HUES6 (cell line): Measurements from ENCODE around the gene ETNK2.
A peak's percentile ranks its signal among the peaks of the same experiment; 100 is the strongest.

Source experiments
- H3K27ac ChIP-seq: 2 replicates; pipeline ENCODE4 v1.7.0; 2013; ENCODE audit warnings: low read depth, mild to moderate bottlenecking, low read length, inconsistent platforms
- H3K27me3 ChIP-seq: 2 replicates; pipeline ENCODE4 v1.6.1; 2013; ENCODE audit warnings: low read length; ENCODE audit not compliant: control insufficient read depth, insufficient read depth
- H3K36me3 ChIP-seq: 2 replicates; pipeline ENCODE4 v1.6.1; 2013; ENCODE audit warnings: low read length; ENCODE audit not compliant: control insufficient read depth, insufficient read depth
- H3K4me1 ChIP-seq: 2 replicates; pipeline ENCODE4 v1.6.1; 2013; ENCODE audit warnings: low read length; ENCODE audit not compliant: control insufficient read depth, insufficient read depth
- H3K4me3 ChIP-seq: 2 replicates; pipeline ENCODE4 v1.5.1; 2013; ENCODE audit warnings: low read depth, low read length
- H3K9ac ChIP-seq: one replicate; pipeline ENCODE4 v1.6.1; 2013; ENCODE audit warnings: mild to moderate bottlenecking, low read length
- H3K9me3 ChIP-seq: 2 replicates; pipeline ENCODE4 v1.6.1; 2013; ENCODE audit warnings: low read depth, low read length; ENCODE audit not compliant: control insufficient read depth, insufficient read depth

The ETNK2 gene

DNA sequence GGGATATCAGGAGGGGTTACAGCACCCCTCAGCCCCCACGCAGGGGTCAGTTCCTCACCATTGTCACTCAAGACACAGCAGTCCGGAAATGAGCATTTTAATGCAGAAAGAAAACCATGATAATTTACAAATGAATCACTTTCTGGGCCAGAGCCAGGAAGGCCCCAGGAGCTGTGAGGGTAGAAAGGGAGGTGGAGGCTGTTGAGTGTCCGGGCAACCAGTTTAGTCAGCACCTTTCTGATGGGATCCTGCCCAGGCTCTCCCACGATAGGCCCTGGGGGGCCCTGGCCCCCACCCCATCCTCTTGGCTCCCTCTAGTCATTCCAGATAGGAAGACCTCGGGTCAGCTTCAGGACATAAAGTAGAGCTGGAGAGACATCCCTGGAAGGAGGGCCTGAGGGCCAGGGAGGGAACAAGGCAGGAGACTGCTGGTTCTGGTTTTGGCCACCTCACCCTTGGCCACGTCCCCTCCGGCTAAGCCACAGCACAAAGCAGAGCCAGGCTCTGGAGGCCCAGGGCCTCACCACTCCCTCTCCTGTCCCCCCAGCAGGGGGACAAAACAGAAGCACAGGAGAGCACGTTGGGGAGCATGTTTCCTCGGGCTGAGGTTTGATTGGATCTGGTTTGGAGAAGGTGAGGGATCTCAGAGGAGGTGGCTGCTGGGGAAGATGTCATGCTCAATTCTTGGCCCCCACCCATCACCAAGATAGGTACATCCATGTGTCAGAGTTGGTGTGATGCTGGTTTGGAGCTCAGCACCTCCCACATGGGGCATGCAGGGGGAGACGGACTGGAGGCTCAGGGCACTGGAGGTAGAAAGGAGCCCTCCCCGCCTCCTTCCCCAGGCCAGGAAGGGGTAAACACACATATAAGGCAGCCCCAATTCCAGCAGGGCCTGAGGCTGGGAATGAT, 20.6 kb downstream of the ETNK2 start:
- H3K27ac ChIP-seq, result no peak overlapping the region
- no peak overlapping the region for H3K4me3 ChIP-seq
- H3K9me3 ChIP-seq, result no peaks in the 10 kb centered on the region
- H3K36me3 ChIP-seq, result peaks cover 23% of the 10 kb centered on the region
- no peak overlapping the region for H3K9ac ChIP-seq
- H3K27me3 ChIP-seq, result no peaks in the 10 kb centered on the region
- H3K4me1 ChIP-seq, result peaks cover 20% of the 10 kb centered on the region

GRCh38 chr1:204130178-204130577, 21.7 kb downstream of the ETNK2 start:
- H3K4me3 ChIP-seq, result no peak overlapping the region
- H3K9ac ChIP-seq, result no peak overlapping the region
- H3K27me3 ChIP-seq, result no peaks in the 10 kb centered on the region
- peaks cover 20% of the 10 kb centered on the region for H3K4me1 ChIP-seq
- H3K9me3 ChIP-seq, result no peaks in the 10 kb centered on the region
- H3K27ac ChIP-seq, result no peak overlapping the region
- peaks cover 34% of the 10 kb centered on the region for H3K36me3 ChIP-seq

DNA sequence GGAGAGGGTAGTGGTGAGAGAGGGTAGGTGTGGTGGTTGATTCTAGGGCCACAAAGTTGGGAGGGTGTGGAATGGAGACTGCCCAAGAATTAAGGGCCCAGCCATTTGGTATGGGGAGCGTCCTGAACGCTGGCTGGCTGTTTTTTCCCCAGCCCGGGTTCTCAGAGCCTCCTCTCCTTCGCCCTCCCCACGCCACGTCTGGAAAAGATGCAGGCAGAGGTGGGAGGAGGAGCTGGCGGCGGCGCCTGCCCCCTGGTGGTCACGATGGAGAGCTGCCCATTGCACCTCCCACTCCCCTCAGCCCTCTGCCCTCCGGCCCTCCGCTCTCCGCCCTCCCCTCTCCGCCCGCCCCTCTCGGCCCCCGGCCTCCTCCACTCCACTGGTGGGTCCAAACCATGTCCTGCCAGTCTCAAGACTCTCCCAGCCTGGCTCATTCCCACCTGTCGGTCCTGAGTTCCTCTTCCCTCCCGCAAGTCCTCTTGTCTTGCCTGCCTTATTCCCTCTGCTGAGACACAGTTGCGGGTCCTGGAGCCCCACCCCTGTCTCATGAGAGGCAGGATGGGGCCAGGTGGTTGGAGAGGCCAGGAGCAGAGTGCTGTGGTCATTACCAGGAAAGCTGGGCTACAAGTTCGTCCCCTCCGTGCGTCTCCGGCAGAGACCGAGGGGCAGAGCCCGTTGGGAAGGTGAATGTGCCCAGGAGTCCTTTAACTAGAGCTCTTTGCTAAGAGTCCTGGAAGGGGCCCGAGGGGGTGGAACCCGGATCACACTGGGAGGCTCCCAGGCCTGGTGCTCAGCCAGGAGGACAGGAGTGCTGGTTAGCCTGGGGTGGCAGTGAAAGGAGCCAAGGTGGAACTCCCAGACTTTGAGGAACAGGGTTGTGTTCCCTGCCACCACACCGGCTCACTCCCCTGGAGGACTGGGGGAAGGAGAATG, 22.6 kb downstream of the ETNK2 start:
- no peak overlapping the region; the same call in 1 of the 2 replicates for H3K27ac ChIP-seq
- H3K9me3 ChIP-seq, result no peaks in the 10 kb centered on the region
- no peaks in the 10 kb centered on the region for H3K27me3 ChIP-seq
- H3K4me1 ChIP-seq, result peaks cover 20% of the 10 kb centered on the region
- H3K9ac ChIP-seq, result peak overlapping the region; percentile 34
- H3K36me3 ChIP-seq, result peaks cover 37% of the 10 kb centered on the region
- peak overlapping the region; percentile 56 for H3K4me3 ChIP-seq

DNA sequence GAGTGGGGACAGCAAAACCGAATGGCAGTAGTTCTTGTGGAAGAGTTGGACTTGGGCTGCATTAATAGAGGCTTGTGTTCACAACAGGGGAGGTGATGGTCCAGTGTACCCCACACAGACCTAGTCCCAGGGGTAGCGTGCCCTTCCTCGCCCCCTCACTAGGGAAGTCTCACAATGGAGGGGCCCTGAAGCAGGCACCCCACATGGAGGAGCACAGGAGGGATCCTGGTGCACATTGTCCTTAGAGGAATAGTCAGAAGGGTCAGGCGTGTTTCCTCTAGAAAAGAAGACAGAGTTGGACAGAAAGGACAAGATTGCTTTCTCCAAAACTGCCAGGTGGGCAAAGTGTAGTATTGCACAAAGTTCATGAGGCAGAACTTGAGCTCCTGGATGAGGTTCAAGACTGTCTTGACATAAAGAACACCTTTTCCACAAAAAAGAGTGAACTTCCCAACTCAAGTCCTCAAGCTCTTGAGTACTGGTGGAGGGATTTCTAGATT, 23.3 kb downstream of the ETNK2 start:
- Histone ChIP-seq H3K4me3 (no peak overlapping the region), H3K9me3 (no peaks in the 10 kb centered on the region), H3K36me3 (peaks cover 39% of the 10 kb centered on the region), H3K27ac (no peak overlapping the region; the same call in 1 of the 2 replicates), H3K9ac (no peak overlapping the region), H3K4me1 (peaks cover 20% of the 10 kb centered on the region), H3K27me3 (no peaks in the 10 kb centered on the region)

- Histone ChIP-seq H3K4me1 (peaks cover 20% of the 10 kb centered on the region), H3K4me3 (no peak overlapping the region), H3K27ac (no peak overlapping the region), H3K9ac (no peak overlapping the region), H3K27me3 (no peaks in the 10 kb centered on the region), H3K9me3 (no peaks in the 10 kb centered on the region), H3K36me3 (peaks cover 47% of the 10 kb centered on the region)
Observed at GRCh38 chr1:204127597-204128242, 24.1 kb downstream of the ETNK2 start.

GRCh38 chr1:204126956-204127355, 24.9 kb downstream of the ETNK2 start:
- peaks cover 54% of the 10 kb centered on the region for H3K36me3 ChIP-seq
- H3K4me1 ChIP-seq, result peaks cover 20% of the 10 kb centered on the region
- H3K9me3 ChIP-seq, result no peaks in the 10 kb centered on the region
- H3K9ac ChIP-seq, result no peak overlapping the region
- H3K27me3 ChIP-seq, result no peaks in the 10 kb centered on the region
- H3K4me3 ChIP-seq, result no peak overlapping the region
- no peak overlapping the region for H3K27ac ChIP-seq

DNA sequence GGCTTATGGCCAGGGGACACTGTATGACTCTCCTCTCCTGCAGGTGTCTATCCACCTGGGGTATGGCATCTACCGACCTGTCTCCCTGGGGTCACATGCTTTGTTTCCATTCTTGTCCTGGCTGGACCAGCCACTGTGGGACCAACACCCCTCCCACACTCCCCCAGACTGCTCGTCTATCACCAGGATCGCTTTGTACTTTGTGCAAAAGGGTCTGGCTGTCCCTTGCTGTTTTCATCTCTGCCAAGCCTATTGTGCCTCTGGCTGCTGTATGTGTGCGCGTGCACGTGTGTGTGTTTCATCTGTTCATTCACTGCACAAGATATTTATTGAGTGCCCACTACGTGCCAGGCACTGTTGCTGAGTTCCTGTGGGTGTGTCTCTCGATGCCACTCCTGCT, 25.5 kb downstream of the ETNK2 start:
- no peaks in the 10 kb centered on the region for H3K27me3 ChIP-seq
- peaks cover 60% of the 10 kb centered on the region for H3K36me3 ChIP-seq
- no peaks in the 10 kb centered on the region for H3K9me3 ChIP-seq
- H3K4me1 ChIP-seq, result peaks cover 20% of the 10 kb centered on the region
- no peak overlapping the region for H3K9ac ChIP-seq
- H3K27ac ChIP-seq, result no peak overlapping the region
- no peak overlapping the region for H3K4me3 ChIP-seq

DNA sequence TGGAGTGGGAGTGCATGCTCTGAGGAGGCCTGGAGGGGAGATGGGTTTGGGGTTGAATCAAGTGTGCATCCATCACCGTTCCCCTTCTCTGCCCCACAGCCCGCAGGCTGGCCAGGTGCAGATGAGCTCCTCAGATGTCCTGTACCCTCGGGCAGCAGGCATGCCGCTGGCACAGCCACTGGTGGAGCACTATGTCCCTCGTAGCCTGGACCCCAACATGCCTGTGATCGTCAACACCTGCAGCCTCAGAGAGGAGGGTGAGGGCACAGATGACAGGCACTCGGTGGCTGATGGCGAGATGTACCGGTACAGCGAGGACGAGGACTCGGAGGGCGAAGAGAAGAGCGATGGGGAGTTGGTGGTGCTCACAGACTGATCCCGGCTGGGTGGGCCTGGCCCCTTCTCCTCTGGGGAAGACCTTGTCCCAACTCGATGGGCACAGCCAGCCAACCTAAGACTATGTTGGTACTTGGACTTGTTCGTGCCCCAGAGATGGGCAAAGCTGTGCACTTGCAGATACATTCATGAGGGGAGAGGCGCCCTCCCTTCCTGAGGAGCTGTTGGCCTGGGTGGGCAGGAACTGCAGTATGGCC, 26.0 kb downstream of the ETNK2 start:
- H3K9me3 ChIP-seq, result no peaks in the 10 kb centered on the region
- no peak overlapping the region for H3K27ac ChIP-seq
- H3K27me3 ChIP-seq, result no peaks in the 10 kb centered on the region

DNA sequence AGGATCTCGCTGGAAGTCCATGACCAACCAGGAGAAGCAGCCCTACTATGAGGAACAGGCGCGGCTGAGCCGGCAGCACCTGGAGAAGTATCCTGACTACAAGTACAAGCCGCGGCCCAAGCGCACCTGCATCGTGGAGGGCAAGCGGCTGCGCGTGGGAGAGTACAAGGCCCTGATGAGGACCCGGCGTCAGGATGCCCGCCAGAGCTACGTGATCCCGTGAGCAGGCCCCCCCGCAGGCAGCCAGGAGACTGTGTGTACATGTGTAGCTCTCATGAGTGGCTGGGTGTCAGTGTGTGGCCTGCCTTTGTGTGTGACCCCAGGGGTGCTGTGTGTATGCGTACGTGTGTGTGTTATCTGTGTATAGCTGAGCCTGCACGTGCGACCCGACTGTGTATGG, 27.2 kb downstream of the ETNK2 start:
- Histone ChIP-seq H3K27ac (no peak overlapping the region), H3K9me3 (no peaks in the 10 kb centered on the region), H3K27me3 (no peaks in the 10 kb centered on the region), H3K4me3 (no peak overlapping the region), H3K36me3 (peaks cover 72% of the 10 kb centered on the region), H3K9ac (no peak overlapping the region), H3K4me1 (peaks cover 19% of the 10 kb centered on the region)

More for the DNA sequence above, 26.0 kb downstream of the ETNK2 start:
- Histone ChIP-seq H3K4me3 (no peak overlapping the region), H3K9ac (no peak overlapping the region), H3K4me1 (peaks cover 20% of the 10 kb centered on the region), H3K36me3 (peaks cover 62% of the 10 kb centered on the region)

DNA sequence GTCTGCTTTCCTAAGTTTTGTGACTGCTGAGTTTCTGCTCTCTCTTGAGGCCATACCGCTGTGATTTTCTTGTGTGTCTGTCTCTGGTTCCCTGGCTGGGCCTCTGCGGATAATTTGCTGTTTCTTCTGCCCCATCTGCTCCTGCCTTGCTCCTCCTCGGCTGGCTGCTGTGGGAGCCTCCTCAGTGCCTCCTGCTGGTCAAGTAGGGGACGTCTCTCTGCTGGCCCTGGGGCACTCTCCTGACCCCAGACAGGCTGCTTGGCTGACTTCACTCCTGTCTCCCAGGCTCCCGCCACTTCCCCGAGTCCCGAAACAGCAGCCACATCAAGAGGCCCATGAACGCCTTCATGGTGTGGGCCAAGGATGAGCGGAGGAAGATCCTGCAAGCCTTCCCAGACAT, 28.5 kb downstream of the ETNK2 start:
- Histone ChIP-seq H3K36me3 (peaks cover 82% of the 10 kb centered on the region), H3K27ac (no peak overlapping the region), H3K9ac (no peak overlapping the region), H3K4me3 (no peak overlapping the region), H3K27me3 (no peaks in the 10 kb centered on the region), H3K4me1 (peaks cover 10% of the 10 kb centered on the region; the same call in 1 of the 2 replicates), H3K9me3 (no peaks in the 10 kb centered on the region)
